ENCODE data around the gene MRAP.

GRCh38 chr21:32279377-32279680 lies 19.3 kb upstream of the MRAP start:
- TF ChIP-seq EP300 (IDR thresholded peaks at IDR 0.05) (no peak), CTCF (IDR thresholded peaks at IDR 0.05) (no peak)
